HUDEP-2 (cell line): Measurements from ENCODE around the gene TNFRSF19.
A peak's percentile ranks its signal among the peaks of the same experiment; 100 is the strongest.

Source experiments
- DNase-seq, 76 experiments: peaks; one replicate each; lab custom pipeline; 2025; ENCODE audit not compliant: unreplicated experiment in 76 of 76; lab: John Stamatoyannopoulos, UW

Gene TNFRSF19

DNA sequence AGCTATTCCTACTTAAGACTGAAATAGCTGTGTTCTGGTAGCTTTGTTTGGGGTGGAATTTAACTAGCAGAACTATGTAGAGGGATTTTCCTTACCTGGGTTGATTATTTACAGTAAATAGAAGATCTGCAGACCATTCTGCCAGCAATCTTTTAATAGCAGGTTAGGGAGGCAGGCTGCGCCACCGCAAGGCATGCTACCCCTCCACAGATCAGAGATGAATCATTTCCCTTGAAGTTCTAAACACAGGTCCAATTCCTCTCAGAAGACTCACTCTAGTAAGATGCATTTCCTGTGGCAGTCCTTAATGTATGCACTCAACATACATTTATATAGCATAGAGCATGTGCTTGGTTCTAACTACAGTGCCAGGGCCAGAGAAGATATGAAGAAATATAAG, 109.0 kb downstream of the TNFRSF19 start:
- DNase-seq: no peak

DNA sequence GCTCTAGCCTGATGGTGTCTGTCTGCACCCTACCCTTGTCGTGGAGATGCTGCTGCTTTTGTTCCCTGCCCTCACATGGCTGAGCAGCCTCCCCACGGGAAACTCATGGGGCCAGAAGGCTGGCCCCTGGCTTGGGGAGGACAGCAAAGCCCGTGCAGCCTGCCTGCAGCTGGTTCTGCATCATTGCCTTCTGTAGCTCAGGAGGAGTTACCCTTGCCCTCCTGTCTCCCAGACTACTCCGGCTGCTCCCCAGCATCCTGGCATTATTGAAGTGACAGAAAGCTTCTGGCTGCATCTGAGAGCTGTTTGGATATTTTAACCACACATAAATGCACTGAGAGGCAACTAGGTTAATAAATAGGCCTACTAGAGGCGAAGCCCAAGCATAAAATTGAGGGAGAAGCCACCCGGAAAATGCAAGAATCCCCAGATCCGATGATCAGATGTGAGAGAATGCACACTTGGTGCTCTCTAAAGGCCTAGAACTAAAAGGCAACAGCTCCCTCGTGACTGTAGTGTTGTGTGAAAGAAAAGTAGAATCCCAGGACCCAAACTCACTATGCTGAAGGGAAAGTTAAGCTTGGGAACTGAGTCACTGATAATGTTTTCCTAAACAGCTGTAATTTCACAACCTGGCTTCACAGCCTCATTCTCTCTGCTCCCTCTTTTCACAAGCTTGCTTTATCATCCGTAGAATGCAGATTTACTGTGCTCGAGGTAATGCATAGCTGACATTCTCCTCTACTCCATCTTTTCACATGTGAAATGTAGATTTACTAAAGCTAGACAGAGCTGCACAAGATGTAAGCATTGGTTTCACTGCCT, 110.8 kb downstream of the TNFRSF19 start:
- no peak for DNase-seq

DNA sequence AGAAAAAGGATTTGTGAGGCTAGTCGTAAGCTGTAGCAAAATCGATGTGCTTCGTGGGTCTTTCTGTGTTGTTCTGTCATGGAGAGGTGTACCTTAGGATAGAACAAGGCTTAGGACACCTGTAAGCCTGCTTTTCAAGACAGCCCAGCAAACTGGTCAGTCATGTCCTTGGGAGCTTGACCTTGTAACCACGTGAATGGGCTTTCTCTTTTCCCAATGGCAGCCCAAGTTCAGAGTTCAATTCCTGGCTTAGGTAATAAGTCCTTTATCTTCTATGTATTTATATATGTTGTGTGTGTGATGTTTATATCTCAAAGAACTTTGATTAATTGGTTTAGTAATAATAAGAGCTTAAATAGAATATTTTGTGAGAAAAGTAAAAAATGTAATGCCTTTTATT, 112.9 kb downstream of the TNFRSF19 start:
- DNase-seq: no peak

DNA sequence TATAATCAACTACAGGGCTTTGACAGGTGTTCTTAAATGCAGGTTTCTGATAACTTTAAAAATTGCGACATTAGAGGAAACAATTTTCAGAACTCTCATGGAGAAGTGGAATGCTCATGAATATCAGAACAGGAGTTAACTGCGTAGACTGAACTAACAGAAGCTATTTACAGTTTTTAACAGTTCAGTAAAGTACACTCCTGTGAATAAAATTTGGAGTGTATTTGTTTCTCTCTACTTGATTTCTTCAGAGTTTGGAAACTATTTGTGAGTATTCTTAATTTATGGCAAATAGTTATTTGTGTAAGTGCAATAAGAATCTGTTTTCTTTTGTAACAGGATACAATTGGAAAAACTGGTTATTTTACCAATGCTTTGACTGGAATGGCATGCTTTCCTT, 114.4 kb downstream of the TNFRSF19 start:
- DNase-seq: no peak

DNA sequence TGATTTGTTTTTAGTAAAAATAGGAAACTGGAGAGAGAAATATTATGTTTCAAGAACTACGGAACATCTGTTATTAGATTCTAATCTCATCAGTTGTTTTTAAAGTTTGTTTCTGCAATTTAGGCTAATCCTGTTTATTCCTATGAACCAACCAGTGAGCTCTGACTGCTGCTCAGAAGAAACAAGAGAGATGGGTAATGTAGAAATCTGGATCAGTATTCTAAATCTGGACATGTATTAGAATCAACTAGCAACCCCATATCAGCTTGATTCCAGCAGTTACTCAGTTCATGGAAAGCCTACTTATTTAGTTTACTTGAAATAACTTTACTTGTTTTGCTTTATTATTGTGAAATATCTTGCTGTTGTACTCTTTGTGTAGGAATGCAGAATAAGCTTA, 115.2 kb downstream of the TNFRSF19 start:
- no peak for DNase-seq

DNA sequence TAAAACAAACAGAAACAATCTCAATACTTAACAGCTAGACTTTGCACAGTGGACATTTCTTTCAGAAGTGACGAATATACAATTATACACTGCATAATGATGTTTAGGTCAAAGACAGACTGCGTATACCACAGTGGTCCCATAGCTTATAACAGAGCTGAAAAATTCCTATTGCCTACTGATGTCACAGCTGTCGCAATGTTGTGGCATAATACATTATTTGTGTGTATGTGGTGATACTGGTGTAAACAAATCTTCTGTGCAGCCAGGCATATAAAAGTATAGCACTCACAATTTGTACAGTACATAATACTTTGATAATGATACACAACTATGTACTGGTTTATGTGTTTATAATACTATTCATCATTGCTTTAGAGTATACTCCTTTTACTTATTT, 116.7 kb downstream of the TNFRSF19 start:
- no peak for DNase-seq

DNA sequence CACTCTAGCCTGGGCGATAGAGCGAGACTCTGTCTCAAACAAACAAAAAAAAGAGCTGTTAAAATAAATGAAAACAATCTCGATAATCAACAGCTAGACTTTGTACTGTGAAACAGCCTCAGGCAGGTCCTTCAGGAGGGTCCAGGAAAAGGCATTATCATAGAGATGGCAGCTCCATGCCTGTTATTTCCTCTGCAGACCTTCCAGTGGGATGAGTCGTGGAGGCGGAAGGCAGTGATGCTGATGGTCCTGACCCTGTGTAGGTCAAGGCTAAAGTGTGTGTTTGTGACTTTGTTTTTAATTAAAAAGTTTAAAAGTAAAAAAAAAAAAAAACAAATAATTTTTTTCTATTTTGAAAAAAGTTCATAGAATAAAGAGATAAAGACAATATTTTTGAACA, 117.4 kb downstream of the TNFRSF19 start:
- DNase-seq: no peak

DNA sequence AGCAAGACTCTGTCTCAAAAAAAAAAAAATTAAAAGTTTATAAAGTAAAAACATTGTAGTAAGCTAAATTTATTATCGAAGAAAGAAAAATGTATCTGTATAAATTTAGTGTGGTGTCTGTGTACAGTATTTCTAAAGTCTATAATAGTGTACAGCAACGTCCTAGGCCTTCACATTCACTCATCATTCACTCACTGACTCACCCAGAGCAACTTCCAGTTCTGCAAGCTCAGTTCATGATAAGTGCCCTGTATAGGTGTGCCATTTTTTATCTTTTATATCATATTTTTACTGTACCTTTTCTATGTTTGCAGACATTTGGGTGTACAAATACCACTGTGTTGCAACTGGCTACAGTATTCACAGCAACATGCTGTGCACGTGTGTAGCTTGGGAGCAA, 118.1 kb downstream of the TNFRSF19 start:
- DNase-seq: no peak

DNA sequence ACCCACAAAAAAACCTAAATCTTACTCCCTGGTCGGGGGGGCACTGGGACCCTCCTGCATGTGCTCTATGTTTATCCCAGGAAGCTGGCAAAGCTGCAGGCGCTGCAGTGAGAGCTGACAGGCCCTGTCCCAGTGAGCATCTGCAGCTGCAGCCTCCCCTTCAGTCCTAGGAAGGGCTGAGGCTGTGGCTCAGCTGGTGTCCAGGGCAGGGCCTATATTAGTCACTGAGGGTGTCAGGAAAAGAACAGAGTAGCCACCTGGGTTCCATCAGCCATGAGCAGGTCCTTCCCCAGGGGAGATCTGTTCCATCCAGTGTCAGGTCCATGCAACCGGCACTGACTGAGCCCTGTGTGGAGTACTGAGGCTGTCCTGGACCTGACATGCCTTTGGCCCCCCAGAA, 120.5 kb downstream of the TNFRSF19 start:
- DNase-seq: no peak

DNA sequence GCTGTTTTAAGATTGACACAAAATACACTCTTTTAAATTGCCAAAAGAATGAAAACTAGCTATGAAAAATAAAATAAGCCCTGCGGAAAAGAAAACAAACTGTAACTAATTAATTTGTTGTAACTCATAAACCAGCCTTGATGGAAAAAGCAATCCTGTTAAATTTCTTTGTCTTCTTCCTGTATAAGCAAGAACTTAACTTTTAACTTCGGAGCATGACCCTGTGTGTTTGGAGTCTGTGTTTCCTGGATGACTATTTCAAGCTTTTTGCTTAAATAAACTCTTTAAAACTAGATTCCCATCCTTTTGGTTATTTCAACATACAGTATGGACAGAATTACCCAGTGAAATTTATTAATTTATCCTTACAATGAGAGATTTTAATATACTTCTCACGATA, 122.6 kb downstream of the TNFRSF19 start:
- no peak for DNase-seq

DNA sequence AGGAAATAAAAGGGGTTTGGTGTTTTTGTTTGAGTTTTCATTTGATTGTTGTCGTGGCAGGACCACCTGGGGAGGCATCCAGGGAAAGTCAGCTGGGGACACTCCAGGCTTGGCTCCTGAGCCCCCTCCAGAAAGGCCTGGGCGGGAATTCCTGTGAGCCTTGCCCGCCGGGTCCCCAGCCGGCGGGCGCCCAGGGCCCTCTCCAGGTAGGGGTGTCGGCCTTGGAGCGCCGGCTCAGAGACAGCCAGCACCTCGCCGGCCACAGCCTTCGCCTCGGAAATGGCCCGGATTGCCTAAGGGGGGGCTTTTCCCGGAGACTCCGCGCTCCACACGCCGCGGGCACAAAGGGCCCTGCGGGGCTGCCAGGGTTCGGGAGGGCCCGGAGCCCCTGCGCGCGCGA, 125.0 kb downstream of the TNFRSF19 start:
- DNase-seq: no peak

DNA sequence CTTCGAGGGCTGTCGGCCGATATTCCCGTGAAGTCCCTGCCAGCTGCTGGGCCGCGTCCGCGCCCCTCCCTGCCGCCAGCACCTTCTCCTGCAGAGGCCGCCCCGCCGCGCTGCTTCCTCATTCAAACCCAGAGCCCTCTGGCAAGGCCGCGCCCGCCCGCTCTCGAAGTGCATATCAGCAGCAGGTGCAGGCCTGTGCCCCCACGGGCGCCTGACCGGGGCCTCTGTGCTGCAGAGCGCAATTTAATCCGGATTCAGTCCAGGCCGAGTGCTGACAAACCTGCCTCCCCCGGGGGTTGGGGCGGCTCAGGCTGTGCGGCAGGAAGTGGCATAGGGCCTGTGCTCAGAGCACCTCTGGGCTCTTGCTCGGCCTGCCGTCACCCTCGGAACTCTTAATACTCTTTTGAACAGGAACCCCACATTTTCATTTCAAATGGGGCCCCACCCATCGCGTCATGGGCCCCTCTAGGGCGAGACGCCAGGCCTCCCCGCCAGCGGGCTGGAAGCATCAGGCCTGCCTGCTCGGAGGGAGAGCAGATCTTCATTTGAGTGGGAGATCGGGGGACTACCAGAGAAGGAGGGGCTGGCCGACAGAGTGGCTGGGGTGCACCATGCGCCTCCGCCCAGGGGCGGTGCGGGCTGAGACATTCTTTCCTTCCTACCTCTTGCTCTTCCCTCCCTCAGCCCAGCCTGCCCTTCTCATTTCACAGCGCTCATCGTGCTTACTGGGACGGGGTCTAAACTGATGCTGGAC, 125.7 kb downstream of the TNFRSF19 start:
- peak in 7 of 76 experiments; percentile 4 to 43 (median 17) for DNase-seq

DNA sequence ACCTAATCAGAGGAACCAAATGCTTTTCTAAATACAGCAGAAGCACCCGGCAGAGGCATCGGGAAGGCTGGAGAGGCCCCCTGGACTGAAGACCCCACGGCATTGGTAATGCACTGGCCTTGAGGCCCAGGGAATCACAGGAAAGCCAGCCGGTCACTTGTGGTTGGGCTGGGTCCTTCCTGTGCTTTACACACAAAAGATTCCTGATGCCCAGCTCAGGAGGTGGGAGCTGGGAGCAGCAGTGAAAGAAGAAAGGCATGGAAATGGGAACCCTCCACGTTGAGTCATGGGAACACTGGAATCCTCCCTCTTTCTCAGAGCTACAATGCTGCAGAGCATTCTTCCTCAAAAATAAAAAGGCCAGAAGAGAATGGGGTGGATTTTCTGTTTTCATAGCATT, 126.4 kb downstream of the TNFRSF19 start:
- DNase-seq: no peak

DNA sequence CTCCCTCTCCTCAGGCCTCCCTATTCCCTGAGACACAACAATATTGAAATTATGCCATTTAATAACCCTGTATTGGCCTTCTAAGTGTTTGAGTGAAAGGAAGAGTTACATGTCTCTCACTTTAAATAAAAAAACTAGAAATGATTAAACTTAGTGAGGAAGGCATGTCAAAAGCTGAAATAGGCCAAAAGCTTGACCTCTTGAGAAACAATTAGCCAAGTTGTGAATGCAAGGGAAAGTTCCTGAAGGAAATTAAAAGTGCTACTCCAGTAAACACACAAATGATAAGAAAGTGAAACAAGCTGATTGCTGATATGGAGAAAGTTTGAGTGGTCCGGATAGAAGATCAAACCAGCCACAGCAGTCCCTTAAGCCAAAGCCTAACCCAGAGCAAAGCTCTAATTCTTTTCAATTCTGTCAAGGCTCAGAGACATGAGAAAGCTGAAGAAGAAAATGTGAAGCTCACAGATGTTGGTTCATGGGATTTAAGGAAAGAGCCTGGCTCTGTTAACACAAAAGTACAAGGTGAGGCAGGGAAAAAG, 127.6 kb downstream of the TNFRSF19 start:
- no peak for DNase-seq

DNA sequence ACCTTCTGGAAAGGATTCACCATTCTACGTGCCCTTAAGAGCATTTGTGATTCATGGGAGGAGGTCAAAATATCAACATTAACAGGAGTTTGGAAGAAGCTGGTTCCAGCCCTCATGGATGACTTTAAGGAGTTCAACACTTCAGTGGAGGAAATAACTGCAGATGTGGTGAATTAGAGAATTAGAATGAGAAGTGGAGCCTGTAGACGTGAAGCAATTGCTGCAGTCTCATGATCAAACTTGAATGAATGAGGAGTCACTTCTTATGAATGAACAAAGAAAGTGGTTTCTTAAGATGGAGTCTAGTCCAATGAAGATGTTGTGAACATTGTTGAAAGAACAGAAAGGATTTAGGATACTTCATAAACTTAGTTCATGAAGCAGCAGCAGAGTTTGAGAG, 129.1 kb downstream of the TNFRSF19 start:
- no peak for DNase-seq

DNA sequence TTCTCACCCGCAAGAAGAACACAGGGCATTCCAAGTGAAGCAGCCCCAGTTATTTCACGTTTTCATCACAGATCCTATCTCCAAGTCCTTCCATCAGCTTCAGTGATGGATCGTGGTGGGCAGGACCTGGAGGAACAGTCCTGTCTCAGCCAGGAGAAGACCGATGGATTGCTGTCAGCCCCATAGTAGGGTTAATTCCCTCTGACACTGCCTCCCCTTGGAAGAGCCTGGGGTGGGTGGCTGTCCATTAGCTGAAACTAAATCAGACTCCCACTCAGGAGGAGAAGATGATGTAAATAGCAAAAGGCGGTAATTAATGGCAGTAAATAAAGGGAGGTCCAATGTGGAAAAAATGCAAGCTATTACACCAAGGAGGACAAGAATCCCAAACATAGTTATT, 131.0 kb downstream of the TNFRSF19 start:
- no peak for DNase-seq

DNA sequence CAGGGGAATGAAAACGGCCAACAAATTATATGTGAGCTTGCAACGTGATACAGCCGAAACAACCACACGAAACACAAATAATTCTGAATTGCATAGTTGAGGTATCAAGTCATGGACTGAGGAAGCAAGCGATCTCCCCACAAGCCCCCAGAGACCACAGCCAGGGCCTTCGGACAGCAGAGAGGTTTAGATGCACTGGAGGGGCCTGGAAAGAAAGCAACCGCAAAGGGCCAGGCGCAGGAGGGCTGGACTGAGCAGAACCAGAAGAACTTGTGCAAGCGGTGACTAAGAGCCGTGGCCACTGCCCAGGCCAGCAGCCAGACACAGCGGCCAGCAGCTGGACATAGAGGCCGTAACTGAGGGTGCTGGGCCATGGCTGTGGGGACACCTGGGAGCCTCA, 131.4 kb downstream of the TNFRSF19 start:
- no peak for DNase-seq

DNA sequence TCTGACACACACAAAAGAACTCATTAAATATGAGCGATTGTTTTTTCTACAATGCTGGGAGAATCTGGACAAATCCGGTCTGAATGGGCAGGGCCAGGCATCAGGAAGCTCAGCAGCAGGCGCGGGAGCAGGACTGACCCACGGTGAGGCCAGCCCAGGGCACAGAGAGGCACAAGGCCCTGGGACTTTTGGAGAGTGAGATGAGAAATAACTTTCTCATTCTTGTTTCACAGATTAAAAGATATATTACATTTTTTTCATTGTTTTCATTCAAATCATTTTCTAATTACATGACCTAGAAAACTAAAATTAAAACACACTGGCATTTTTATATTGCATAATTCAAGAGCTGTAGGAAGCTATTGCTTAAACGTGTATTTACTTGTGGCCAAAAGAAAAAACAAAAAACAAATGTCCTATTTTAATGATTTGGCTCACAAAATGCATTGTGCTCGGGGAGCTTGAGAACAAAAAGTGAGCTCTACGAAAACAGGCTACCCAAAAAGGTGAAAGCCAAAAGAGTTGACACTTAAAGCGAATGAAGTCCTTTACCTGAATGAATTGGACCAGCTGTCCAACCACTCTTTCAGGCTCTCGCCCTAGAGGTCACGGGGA, 133.1 kb downstream of the TNFRSF19 start:
- no peak for DNase-seq

DNA sequence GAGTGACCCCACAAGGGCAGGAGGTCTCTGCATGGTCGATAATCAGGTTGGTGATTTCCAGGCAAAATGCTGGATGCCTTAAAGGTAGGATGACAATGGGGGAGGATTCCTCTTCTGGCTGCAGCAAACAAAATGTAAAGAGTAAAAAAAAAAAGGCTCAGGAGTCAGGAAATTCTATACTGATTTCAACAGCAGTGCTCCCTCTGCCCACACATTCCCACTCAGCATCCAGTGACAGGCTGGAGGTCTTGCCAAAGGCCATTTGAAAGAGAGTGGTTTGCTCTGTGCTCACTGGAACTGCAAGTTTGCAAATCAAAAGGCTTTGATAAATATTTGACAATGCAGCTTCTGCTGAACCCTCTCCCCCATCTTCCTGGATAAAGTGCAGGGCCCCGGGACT, 135.4 kb downstream of the TNFRSF19 start:
- DNase-seq: no peak

DNA sequence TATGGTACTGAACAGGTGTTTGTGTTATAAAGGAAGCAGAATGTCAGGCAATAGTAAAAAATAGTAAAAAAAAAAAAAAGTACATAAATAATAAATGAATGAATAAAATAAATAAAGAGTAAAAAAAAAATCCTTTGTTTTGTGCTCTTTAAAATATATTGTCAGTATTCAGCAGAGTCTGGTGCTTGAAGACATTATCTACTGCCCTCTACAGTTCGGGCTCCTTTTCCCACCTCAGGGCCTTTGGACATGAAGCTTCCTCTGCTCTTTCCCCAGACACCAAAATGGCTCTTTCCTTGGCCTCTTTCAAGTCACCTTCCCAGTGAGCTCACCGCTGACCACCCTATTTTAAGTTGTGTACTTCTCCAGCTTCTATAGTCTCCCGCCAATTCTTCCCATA, 137.5 kb downstream of the TNFRSF19 start:
- DNase-seq: peak in 17 of 76 experiments; percentile 1 to 35 (median 15)

DNA sequence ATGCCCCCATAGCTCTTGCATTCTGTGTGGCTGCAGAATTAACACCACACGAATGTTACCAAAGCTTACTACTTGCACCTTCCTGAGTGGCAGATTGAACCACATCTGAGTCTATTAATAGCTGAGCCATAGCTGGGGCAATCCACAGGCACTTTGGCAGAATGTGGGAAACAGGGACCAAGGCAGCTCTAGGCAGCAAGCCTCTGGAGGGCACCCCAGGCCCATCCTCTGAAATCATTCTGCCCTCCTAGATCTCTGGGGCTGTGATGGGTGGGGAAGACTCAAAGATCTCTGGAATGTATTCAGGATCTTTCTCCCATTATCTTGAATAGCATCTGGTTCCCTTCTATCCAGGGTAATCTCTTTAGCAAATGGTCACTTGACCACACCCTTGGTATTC, 139.3 kb downstream of the TNFRSF19 start:
- DNase-seq: peak in 5 of 76 experiments; percentile 2 to 9 (median 4)
